Pons (tissue), 1 donor: ENCODE results near the gene ATP13A3.
"Not testable (repeated sequence)": the region's sequence is repeated elsewhere in the genome, so short reads cannot be mapped to it uniquely, and the experiment has no call there.

Experiments
- DNase-seq: peaks from one replicate; pipeline ENCODE4 v3.0.0-alpha.2; 2016; ENCODE audit warnings: low spot score

ATP13A3 gene

DNA sequence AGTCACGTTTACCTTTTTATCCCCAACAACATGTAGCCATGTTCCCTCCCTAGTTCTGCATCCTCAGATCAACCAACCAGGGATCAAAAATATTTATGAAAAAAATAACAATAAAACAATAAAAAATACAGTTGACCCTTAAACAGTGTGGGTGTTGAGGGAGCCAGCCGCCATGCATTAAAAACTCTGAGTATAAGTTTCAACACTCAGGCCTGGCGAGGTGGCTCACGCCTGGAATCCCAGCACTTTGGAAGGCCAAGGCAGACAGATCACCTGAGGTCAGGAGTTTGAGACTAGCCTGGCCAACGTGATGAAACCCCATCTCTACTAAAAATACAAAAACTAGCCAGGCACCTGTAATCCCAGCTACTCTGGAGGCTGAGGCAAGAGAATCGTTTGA is 12.7 kb upstream of the ATP13A3 start:
- DNase-seq = not testable (repeated sequence)

DNA sequence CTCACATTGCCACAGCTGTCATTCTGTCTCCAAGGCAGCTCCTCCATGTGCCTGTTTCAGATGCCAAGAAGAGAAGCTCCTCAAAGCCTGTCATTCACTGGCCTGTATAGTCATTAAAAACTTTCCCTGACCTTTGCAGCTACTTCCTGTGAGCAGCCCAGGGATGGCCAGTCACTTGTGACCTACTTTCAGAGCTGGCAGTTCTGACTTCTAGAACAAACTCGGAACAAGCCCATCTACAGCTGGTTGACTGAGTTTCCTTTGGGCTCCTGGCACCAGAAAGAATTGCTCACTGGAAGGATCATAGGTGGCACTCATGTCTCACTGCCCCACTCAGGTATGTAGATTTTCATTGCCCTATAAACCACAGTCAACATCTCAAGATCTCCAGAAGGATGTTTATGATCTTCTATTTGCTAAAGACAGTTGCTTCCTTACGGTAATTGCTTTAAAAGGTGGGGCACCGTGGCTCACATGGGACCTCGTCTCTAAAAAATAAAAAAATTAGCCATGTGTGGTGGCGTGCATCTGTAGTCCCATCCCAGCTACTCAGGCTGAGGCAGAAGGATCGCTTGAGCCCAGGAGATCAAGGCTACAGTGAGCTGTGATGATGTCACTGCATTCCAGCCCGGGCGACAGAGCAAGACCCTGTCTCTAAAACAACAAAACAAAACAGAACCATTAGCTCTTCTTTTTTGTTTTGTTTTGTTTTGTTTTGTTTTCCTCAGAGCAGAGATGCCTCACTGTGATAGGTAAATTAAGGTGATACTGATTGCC is 11.2 kb upstream of the ATP13A3 start:
- DNase-seq = peak; percentile 44

DNA sequence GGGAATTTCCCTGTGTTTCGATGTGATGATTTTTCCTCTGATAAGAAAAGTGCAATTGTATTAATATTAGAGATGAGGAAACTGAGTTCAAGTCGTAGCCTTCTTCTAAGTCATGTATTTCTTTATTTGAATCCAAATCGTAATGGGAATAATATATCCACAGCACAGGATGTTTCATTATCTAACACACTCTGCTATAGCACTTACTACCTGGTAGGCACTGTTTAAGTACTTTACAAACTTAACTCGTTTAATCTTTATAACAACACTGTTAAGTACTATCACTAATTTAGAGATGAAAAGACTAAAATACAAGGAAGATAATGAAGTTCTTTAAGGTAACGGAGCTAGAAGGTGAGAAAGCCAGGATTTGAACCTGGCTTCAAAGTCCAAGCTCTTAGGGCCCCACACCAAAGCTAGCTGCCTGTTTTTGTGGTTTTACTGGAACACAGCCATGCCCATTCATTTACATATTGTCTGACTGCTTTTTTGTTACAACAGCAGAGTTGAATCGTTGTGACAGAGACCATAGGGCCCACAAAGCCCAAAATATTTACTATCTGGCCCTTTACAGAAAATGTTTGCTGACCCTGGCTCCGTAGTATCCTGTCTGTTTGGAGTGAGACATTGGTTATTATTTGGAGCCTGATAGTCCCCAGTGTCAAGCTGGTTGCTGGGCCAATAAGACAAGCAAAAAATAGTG is 9.6 kb upstream of the ATP13A3 start:
- DNase-seq = no peak

DNA sequence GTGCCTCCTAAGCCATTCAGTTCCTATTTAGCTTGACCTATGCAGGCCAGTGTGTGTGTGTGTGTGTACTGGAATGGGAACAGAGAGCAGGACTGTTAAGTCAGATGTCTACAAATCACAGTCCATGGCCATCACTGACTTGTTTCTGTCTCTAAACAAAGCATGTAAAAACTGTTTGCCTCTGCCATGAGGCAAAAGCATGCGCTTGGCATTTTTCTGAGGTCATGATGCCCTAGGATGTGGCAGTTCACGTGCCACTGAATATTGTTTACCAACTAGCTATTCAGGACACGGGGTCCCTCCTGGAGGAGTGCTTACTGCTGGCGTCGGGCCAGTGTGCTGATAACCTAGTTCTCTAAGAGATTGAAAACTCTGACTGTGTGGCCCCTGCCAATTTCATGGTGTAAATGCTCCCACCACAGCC is 8.2 kb upstream of the ATP13A3 start:
- DNase-seq = peak; percentile 42

DNA sequence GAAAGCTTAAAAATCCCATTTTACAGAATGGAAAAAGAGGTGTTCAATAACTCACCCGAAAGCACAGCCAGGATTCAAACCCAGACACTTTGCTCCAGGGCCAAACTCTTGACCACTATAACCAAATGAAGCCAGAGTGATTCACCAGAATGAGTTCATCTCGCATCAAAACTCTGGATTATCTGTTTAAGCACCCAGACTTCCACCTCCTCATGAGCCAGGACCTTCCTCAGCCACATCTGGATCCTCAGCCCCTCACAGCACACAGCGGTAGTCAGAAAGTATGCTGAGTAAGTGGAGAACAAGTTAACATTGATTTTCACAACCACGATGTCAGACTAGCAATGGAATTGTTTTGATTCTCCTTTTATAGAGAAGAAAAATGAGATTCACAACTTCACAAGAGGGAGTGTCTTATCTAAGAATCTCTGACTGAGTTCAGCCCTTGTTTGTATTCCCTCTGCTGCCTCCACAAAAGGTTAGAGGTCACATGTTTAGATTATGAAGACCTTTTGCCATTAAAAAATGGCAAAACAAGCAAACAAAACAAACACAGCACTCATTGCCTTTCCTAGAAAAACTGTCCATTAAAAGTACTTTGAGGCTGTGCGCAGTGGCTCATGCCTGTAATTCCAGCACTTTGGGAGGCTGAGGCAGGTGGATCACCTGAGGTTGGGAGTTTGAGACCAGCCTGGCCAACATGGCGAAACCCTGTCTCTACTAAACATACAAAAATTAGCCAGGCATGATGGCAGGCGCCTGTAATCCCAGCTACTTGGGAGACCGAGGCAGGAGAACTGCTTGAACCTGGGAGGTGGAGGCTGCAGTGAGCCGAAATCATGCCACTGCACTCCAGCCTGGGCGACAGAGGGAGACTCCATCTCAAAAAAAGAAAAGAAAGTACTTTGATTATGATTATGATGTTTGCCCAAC is 7.5 kb upstream of the ATP13A3 start:
- DNase-seq = not testable (repeated sequence)

DNA sequence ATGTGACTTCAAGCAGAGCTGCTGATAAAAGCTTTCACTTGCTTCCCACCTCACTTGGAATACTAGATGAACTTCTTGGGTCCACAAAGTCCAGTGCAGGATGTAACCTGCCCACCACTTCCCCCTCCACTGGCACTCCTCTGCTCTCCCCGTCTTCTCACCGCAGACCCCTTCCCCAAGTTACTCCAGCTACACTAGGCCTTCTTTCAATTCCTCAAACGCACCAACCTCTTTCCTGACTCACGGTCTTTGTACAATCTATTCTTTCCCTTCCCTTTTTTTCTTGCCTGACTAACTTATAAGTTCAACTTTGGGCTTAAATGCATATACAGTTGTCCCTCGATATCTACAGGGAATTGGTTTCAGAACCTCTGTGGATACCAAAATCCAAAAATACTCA is 5.2 kb upstream of the ATP13A3 start:
- peak; percentile 67 for DNase-seq

DNA sequence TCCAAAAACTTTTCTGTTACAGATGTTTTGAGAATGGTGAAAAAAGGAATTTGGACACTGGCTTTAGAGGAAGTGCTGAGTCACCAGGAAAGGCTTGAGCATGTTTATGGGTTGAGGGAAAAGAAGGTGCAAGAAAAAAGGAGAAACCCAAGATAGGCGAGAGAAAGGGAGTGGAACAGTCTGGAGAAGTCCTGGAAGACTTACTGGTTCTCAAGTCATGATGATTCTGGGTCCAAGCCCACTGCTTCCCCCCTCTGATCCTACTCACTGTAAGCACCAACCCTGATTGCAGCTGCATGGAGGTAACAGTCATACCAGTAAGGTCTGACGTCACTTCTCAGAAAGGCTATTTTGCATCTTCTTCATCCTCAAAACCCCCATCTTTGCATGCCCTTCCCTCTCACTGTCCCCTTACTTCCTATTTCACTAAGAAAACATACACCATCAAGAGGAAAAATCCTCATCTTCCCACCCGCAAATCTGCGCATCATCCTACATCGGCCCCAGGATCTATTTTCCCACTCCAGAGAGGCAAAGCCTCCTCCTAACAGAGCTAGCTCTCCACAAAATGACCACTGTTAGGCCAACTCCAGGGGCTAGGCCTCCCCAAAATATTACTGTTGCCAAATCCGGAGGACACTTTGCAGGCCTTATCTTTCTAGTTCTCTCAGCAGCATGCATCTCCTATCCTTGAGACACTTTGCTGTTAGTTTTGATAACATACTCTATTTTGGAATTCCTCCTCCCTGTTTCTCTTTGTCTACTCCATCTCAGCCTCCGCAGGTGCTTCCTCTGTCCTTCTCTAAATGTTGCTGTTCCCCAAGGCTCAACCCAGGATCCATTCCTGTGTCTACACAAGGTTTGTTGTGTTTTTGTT is 3.2 kb upstream of the ATP13A3 start:
- DNase-seq = no peak

DNA sequence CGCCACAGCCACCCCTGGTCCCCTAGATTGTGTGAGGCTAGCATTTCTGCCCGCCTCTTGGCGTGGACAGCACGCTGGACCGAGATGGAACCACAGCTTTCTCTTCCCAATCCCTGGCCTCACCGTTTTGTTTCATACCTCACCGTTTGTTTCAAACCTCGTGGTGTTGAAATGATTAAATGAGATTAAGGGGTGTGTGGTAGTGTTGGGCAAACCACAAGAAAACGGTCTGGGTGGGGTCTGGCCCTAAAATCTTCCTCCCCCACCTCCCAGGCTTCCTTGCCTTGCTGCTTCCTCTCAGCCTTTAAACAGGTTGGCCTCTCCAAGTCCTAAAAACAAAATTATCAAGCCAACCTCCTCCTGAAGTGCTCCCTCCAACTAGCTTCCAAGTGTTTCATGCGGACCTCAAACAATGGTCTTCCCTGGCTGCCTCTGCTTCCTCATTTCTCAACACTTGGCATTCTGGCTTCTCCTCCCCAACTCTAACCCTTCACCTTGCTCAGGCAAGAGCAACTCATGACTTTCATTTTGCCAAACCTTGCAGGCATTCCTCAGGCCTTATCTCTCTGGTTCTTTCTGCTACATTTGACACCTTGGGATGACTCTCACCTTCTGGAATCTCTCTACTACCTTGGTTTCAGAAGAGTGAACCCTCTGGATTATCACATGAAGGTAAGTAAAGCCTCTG is 1.4 kb upstream of the ATP13A3 start:
- DNase-seq = no peak

DNA sequence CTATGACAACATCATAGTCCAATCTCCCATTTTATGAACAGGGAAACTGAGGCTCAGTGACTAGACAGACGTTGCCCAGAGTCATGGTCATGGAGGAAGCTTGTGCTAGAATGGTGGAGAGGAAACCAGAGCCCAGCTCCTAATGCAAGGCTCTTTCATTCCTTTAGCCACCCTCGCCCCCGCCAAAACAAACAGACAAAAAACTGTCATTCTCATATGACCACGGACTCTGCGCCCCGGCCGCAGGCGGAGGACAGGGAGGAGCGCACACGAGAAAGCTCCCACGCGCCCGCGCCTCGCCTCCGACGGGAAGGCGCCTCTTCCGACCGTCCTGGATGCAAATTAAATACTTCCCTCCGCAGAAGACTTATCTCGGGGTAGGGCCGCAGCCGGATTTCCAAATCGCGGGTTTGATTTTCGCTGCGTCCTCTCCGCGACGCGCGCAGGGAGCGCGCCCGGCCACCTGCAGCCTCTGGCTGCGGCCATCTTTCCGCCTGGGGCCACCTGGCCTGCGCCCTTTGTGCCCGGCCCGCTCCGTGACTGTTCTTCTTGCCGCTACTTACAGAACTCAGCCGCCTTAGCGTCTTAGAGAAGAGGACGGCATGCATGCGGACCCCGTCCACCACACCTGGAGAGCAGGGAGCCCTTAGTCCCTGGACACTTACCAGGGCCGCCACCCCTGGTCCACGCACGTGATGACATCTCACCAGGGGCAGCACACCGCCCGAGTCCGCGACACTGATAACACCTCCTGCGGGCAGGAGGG is 670 bp upstream of the ATP13A3 start:
- no peak for DNase-seq

DNA sequence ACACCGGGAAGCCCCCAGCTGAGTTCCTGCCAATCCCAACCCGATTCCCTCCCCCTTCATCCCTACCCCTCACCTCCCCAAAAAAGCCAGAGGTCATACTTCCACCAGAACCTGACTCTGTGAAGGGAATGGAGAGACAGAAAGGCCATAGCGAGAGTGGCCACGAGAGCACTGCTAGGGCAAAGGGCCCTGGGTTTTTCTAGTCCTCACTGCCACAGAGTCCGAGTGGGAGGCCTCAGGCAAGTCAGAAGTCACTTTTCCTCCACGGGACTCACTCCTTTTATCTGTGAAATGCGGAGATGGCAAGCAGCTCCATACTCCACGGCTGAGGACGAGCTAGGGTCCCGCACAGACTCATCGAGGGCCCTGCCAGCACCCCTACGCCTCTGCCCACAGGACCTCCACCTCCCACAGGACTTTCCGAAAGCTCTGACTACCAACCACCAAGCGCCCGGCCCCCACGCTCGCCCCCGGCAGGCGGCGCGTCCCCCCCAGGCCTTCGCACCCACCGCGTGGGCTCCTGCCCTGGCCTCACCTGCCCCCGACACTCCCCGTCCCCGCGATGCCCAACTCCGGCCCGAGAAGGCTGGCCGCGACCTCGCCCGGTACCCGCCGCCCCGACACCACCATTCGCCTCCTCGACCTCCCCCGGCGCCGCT is 792 bp downstream of the ATP13A3 start:
- DNase-seq = peak; percentile 34

DNA sequence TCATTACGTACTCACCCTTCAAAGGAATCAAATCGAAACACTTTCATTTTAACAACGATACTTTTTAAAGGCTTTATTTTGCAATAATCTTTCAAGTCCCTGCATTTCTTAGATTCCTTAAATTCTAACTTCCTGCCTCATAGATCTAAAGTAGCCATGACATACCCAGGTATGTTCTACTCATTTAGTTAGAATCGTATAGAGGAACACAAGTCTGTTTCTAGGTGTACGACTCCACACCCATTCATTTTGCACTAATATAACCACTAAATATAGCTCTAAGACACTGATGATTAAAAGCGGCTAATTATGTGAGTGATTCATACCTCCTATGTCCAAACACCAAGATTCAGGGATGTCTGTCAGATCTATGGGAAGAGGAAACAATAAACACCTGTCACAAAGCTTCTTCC is 1.3 kb downstream of the ATP13A3 start:
- no peak for DNase-seq

DNA sequence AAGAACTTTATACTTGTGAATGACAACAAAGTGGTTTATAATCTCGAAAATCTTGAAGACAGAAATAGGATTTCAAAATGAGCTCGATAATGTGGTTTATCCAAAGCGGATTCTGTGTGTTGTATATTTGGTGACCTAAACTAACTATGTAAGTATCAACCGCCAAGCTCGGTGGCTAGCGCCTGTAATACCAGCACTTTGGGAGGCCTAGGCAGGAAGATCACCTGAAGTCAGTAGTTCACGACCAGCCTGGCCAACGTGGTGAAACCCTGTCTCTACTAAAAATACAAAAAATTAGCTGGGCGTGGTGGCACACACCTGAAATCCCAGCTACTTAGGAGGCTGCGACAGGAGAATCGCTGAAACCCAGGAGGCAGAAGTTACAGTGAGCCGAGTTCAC is 2.2 kb downstream of the ATP13A3 start:
- DNase-seq = no peak

DNA sequence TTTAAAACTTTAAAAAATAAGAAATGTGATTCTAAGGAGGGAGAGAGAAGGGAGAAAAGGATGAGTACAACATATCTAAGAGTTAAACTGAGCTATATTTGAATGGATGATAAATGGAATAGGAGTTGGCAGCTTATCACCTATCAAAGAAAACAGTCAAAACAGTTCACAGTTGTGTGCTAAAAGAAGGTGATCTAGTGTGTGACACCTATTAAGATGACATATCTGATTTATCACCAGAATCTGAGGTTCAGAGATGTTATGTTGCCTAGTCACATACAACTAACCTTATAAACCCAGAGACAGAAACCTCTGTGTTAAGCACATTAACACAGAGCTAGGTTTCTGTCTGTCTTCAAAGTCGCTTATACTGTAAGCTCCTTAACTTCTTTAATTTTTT is 3.0 kb downstream of the ATP13A3 start:
- DNase-seq = no peak

DNA sequence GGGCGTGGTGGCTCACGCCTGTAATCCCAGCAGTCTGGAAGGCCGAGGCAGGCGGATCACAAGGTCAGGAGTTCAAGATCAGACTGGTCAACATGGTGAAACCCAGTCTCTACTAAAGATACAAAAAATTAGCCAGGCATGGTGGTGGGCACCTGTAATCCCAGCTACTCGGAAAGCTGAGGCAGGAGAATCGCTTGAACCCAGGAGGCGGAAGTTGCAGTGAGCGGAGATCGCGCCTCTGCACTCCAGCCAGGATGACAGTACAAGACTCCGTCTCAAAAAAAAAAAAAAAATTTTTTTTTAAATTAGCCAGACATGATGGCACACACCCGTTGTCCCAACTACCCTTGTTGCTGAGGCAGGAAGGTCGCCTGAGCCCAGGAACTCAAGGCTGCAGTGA is 4.0 kb downstream of the ATP13A3 start:
- not testable (repeated sequence) for DNase-seq

DNA sequence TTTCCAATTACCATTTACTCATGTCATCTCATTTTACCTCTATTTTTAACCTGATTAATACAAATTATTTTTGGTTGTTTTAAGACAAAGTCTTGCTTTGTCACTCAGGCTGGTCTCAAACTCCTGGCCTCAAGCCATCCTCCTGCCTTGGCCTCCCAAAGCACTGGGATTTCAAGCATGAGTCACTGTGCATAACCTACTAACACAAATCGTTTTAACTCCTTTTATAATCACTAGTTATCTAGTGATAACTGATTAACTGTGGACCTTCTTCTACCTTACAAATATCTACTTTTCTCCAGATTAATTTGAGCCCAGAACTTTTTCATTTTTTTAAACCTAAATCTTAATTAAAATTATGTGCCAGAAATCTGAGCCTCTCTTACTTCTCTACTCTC is 4.6 kb downstream of the ATP13A3 start:
- DNase-seq = no peak

DNA sequence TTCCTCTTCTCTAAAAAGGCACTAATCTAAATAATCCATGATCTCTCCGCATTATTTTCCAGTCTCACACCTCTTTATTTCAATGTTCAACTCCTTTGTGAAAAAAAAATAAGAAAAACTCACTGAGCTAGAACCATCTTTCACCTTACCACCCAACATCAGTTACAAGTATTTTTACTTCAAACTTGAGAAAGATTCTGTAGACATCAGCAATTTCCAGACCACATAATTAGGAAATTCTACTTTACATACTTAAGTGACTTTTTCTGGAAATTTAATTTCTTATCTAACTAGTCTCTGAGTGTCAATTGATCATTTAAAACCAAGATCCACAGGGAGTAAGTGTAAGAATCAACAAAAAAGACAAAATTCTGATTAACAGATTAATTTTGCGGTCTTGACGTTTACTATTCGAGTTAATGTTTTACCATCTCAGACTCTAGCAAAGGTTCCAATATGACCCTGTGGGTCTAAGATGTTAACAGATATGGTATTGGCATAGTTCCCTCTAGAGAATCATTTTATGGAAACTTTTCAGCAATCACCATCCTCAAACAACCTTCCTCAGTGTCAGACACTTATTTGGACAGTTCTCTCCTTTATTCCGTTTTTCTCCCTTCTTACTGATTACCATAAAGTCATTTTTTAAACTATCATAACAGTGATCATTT is 5.1 kb downstream of the ATP13A3 start:
- no peak for DNase-seq

DNA sequence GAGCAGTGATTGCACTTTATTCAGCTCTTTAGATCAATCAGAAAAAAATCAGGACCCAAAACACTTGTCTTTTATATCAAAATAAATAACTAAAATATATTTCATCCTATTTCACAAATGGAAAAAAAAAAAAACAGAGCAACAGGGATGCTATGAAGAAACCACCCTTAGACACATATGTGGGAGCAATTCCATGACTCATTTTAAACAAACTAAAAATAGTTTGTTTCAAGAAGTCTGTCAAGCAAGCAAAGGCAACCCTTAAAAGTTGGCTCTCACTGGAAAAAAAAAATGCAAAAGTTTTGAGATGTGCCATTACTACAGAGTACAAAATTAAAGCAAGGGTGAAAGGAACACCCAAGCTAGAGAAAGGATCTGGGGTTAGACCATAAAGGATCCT is 5.7 kb downstream of the ATP13A3 start:
- DNase-seq = no peak

DNA sequence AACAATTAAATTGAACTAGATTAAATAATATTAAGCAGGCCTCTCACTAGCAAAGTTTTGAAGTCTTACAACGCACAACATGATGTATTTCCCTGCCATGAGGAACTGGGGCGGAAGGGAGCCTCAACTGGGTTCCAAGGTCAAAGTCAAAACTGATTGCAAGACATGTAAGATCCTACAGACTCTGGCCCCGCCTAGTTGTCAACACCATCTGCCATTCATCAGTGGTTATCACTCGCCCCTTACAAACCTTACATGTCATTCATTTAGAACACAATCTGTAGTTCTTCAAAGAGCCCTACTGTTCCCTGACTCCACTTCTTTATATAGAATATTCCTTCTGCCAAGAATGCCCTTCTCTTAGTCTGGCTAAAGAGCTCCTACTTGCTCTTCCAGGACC is 10.0 kb downstream of the ATP13A3 start:
- DNase-seq = no peak

DNA sequence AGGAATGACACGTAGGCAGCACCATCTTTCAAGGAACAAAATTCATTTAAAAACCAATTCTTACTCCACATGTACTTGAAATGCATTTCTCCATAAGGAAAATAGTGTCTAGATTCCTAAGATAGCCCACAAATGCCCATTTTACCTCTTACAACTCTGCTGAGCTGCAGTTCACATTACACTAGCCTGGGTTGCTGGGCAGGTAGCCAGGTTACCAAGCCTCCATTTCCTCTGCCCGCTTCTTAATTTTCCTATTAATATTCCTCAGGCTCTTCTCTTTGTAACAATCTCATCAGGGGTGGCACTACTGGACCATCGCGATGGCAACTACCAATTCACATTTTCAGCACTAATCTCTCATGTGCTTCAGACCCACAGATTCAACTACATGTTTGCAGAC is 10.8 kb downstream of the ATP13A3 start:
- no peak for DNase-seq
